ENCODE data around the gene ZNF717. TPM values are rescaled to one million over a fixed set of nuclear protein-coding genes. Genes with fewer than 3 reads are reported as not detected.

The ZNF717 gene
- total and polyA plus RNA-seq, 2 of the 8 experiments (the other 6 are each of a cell fraction or from before 2014, with no cell fraction given): 14.2 TPM; not detected in 1

Small RNAs within 50 kb of the gene (microRNA-seq; reads per million reads assigned to microRNA genes)
- gene MIR4273 (ENCODE audit: borderline microRNAs expressed in 2 of 2, borderline number of aligned reads in 2 of 2, borderline replicate concordance in 1 of 2): 0 reads per million in 2 experiments

Small RNAs within 50 kb of the gene (small RNA-seq; reads per million reads assigned to genes)
- gene MIR4273 (ENCODE audit: insufficient read depth): not detected

Other genes starting within 250 kb of the ZNF717 start
- gene FRG2C, start 121.2 kb downstream of the ZNF717 start, total RNA-seq (2021; fragmentation: NEBNext Ultra II Directional; extraction: Animal tissue kit (Norgen Biotek cat#: 25700)): not detected in 2 replicates
- gene FRG2C, start 121.2 kb downstream of the ZNF717 start, polyA plus RNA-seq (2011; rRNA removed): 0.05 TPM in 1 of 2 replicates, not detected in the other

All from H1 (cell line).